ENCODE results near the gene ZNF555.

Gene ZNF555

GRCh38 chr19:2813235-2814160 is 27.8 kb upstream of the ZNF555 start:
- no peak for TF ChIP-seq EZH2 (IDR thresholded peaks at IDR 0.05; ENCODE audit: borderline replicate concordance, low read depth, low read length, severe bottlenecking)
- TF ChIP-seq, protein P1, sequence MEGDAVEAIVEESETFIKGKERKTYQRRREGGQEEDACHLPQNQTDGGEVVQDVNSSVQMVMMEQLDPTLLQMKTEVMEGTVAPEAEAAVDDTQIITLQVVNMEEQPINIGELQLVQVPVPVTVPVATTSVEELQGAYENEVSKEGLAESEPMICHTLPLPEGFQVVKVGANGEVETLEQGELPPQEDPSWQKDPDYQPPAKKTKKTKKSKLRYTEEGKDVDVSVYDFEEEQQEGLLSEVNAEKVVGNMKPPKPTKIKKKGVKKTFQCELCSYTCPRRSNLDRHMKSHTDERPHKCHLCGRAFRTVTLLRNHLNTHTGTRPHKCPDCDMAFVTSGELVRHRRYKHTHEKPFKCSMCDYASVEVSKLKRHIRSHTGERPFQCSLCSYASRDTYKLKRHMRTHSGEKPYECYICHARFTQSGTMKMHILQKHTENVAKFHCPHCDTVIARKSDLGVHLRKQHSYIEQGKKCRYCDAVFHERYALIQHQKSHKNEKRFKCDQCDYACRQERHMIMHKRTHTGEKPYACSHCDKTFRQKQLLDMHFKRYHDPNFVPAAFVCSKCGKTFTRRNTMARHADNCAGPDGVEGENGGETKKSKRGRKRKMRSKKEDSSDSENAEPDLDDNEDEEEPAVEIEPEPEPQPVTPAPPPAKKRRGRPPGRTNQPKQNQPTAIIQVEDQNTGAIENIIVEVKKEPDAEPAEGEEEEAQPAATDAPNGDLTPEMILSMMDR (IDR thresholded peaks at IDR 0.05; ENCODE audit: borderline replicate concordance, extremely low read depth, low read length, poor library complexity, severe bottlenecking): no peak
- no peak overlapping the region for H3K9ac ChIP-seq (ENCODE audit: low read depth, low read length)
- no peaks in the 10 kb centered on the region for H3K4me1 ChIP-seq (ENCODE audit: insufficient read depth, low read length)
- no peaks in the 10 kb centered on the region for H3K9me3 ChIP-seq (ENCODE audit: insufficient read depth, low read length, severe bottlenecking)
- DNase-seq: no peak
- H3K36me3 ChIP-seq (ENCODE audit: insufficient read depth, low read length): peaks cover 60% of the 10 kb centered on the region
- no peak overlapping the region for H3K27ac ChIP-seq (ENCODE audit: low read length)
- no peak for ATAC-seq (ENCODE audit: insufficient read depth, low read depth)
- no peak overlapping the region for H2AFZ ChIP-seq (ENCODE audit: low read depth, low read length)
- no peaks in the 10 kb centered on the region for H3K27me3 ChIP-seq (ENCODE audit: insufficient read depth, low read length, poor library complexity)
- H4K20me1 ChIP-seq (ENCODE audit: insufficient read depth, low read length): no peaks in the 10 kb centered on the region; the same call in 1 of the 2 replicates
- H3K4me3 ChIP-seq (ENCODE audit: low read depth in 1 of 2, low read length in 2 of 2): no peak overlapping the region
- H3K79me2 ChIP-seq (ENCODE audit: insufficient read depth, low read length): no peaks in the 10 kb centered on the region
- no peak overlapping the region for H3K4me2 ChIP-seq (ENCODE audit: insufficient read depth, low read length)

DNA sequence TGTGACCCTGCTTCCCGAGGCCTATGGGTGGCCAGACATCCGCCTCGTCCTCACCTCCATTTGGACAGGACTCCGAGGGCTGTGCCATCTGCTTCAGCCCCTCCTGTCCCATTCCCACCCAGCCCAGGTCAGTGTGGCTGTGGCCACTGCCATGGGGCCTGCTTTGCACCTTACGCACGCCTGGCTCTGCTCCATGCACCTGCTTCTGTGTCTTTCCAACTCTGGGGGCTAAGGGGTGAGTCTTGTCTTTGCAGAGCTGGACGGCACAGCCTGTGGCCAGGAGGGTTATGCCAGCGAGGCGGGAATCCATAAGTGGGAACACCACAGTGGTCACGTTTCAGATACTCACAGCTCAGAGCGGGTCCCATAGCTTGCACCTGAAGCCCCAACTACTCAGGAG is 26.8 kb upstream of the ZNF555 start:
- DNase-seq: no peak
- Histone ChIP-seq H4K20me1 (ENCODE audit: insufficient read depth, low read length) (no peaks in the 10 kb centered on the region), H3K36me3 (ENCODE audit: insufficient read depth, low read length) (peaks cover 51% of the 10 kb centered on the region), H3K9me3 (ENCODE audit: insufficient read depth, low read length, severe bottlenecking) (no peaks in the 10 kb centered on the region), H3K27ac (ENCODE audit: low read length) (no peak overlapping the region), H3K4me2 (ENCODE audit: insufficient read depth, low read length) (no peak overlapping the region), H3K9ac (ENCODE audit: low read depth, low read length) (no peak overlapping the region), H3K79me2 (ENCODE audit: insufficient read depth, low read length) (no peaks in the 10 kb centered on the region), H3K4me1 (ENCODE audit: insufficient read depth, low read length) (peaks cover 5% of the 10 kb centered on the region), H3K27me3 (ENCODE audit: insufficient read depth, low read length, poor library complexity) (no peaks in the 10 kb centered on the region), H3K4me3 (ENCODE audit: low read depth in 1 of 2, low read length in 2 of 2) (no peak overlapping the region), H2AFZ (ENCODE audit: low read depth, low read length) (no peak overlapping the region)
- ATAC-seq (ENCODE audit: insufficient read depth, low read depth): no peak
- TF ChIP-seq EZH2 (IDR thresholded peaks at IDR 0.05; ENCODE audit: borderline replicate concordance, low read depth, low read length, severe bottlenecking): no peak
- TF ChIP-seq, protein P1 (IDR thresholded peaks at IDR 0.05; ENCODE audit: borderline replicate concordance, extremely low read depth, low read length, poor library complexity, severe bottlenecking): no peak

DNA sequence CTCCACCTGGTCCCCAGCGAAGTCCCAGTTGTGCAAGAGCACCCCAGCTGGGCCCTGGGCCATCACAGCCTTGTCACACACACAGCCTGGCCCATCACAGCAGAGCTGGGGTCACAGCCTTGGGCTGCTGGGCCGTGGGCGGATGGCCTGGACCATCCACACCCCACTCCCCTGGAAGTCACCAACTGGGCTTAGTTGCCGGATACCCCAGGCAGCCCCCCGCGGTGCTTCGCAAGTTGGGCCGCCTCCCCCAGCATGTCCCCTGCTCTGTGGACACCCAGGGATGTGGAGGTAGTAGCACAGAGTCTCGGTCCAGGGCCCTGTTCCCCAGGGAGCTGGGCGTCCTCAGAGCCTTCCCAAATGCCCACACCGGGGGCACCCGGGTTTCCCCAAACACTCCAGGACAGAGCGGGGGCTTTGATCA is 26.1 kb upstream of the ZNF555 start:
- DNase-seq (no peak), ATAC-seq (ENCODE audit: insufficient read depth, low read depth) (no peak)
- Histone ChIP-seq H3K9me3 (ENCODE audit: insufficient read depth, low read length, severe bottlenecking) (no peaks in the 10 kb centered on the region), H3K4me1 (ENCODE audit: insufficient read depth, low read length) (peaks cover 7% of the 10 kb centered on the region), H2AFZ (ENCODE audit: low read depth, low read length) (no peak overlapping the region), H3K9ac (ENCODE audit: low read depth, low read length) (no peak overlapping the region), H4K20me1 (ENCODE audit: insufficient read depth, low read length) (no peaks in the 10 kb centered on the region), H3K4me2 (ENCODE audit: insufficient read depth, low read length) (no peak overlapping the region), H3K4me3 (ENCODE audit: low read depth in 1 of 2, low read length in 2 of 2) (no peak overlapping the region), H3K36me3 (ENCODE audit: insufficient read depth, low read length) (peaks cover 44% of the 10 kb centered on the region), H3K27me3 (ENCODE audit: insufficient read depth, low read length, poor library complexity) (no peaks in the 10 kb centered on the region), H3K79me2 (ENCODE audit: insufficient read depth, low read length) (peaks cover 3% of the 10 kb centered on the region), H3K27ac (ENCODE audit: low read length) (no peak overlapping the region)
- TF ChIP-seq, protein P1 (IDR thresholded peaks at IDR 0.05; ENCODE audit: borderline replicate concordance, extremely low read depth, low read length, poor library complexity, severe bottlenecking): no peak
- TF ChIP-seq EZH2 (IDR thresholded peaks at IDR 0.05; ENCODE audit: borderline replicate concordance, low read depth, low read length, severe bottlenecking): no peak

Measured in DND-41 (cell line).